ENCODE measurements around the gene AP1S1.

Gene AP1S1

DNA sequence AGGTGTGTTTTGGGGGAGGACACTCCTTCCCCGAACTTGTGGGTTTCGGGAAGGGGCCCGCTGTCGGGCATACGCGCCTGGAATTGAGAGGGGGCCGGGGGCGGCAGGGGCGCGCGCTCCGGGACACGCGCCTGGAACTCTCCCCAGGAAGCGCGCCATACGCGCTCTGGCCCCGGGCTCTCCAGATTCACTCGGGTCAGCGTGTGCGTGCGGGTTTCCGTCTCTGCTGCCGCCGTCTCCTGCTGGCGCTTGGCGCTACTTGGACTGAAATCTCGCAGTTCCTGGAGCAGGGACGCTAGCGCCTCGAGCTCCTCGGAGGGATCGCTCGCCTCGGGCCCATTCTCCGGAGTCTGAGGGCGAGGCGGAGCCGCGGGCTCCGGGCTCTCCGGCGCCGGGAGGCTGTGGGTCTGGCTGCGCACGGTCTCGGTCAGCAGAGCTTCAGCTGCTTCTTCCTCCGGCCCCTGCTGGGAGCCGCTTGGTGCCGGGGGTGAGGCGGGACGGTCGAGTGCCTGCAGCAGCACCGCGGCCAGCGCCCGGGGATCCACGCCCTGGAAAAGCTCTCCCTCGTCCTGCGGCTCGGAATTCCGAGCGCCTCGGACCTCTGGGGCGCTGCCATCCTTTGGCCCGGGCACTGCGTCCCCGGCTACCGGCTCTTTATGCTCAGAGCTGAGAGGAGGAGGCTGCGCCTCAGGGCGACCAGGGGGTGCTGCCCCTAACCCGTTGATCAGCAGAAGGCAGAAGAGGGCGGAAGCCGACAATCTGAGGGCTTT, 10.0 kb downstream of the AP1S1 start:
- Histone ChIP-seq H4K20me1 (ENCODE audit: insufficient read depth) (no peaks in the 10 kb centered on the region), H3K36me3 (ENCODE audit: insufficient read depth) (no peaks in the 10 kb centered on the region), H3K4me1 (ENCODE audit: low read depth, poor library complexity, severe bottlenecking) (peaks cover 11% of the 10 kb centered on the region), H3K9ac (no peak overlapping the region), H3K79me2 (ENCODE audit: insufficient read depth, low read depth) (no peaks in the 10 kb centered on the region), H3K4me3 (IDR thresholded peaks at IDR 0.05; ENCODE audit: insufficient read depth, low read depth, low read length) (no peak overlapping the region), H3K27me3 (ENCODE audit: insufficient read depth, low read depth) (peaks cover 41% of the 10 kb centered on the region), H2AFZ (ENCODE audit: low read depth) (no peak overlapping the region), H3K27ac (no peak overlapping the region), H3K4me2 (no peak overlapping the region)
- TF ChIP-seq, protein P1, sequence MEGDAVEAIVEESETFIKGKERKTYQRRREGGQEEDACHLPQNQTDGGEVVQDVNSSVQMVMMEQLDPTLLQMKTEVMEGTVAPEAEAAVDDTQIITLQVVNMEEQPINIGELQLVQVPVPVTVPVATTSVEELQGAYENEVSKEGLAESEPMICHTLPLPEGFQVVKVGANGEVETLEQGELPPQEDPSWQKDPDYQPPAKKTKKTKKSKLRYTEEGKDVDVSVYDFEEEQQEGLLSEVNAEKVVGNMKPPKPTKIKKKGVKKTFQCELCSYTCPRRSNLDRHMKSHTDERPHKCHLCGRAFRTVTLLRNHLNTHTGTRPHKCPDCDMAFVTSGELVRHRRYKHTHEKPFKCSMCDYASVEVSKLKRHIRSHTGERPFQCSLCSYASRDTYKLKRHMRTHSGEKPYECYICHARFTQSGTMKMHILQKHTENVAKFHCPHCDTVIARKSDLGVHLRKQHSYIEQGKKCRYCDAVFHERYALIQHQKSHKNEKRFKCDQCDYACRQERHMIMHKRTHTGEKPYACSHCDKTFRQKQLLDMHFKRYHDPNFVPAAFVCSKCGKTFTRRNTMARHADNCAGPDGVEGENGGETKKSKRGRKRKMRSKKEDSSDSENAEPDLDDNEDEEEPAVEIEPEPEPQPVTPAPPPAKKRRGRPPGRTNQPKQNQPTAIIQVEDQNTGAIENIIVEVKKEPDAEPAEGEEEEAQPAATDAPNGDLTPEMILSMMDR (conservative IDR thresholded peaks at IDR 0.05; ENCODE audit: low read depth, low read length) = no peak

DNA sequence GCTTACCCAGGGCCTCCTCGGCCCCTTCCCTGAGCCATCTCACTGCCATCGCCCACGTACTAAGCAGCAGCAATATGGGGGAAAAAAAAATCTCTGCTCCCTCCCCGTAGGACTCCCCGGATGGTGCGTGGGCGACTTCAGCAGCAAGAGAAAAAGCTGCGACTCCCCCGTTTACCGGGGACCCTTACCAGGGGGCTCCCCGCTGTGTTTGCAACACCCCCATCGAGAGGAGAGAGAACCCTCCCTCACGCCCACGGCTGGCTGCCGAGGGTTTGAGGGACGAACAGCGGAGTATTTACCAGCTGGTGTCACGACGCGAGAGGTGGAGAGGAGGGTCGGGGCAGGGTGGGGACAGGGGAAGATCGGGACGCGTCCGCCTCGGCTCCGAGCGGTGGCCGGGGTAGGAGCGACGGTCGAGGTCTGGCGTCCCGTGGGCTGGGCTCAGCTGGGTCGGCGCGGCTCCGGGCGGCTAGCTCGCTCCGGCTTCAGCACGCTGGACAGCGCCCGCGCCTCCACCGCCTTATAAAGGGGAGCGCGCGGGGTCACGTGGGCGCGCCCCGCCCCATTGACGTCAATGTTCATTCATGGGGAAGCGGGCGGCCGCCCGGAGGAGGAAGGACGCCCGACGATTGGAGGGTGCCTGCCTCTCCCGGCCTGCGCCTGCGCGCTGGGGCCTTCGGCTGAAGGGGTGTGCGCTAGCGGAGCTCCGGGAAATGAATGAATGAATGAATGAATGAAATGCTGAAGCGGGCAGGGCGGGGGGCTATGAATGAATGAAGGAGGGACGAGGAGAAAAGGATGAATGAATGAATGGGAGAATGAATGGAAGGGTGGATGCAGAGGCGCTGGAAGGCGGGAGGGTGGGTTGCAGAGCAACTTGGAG, 11.0 kb downstream of the AP1S1 start, which contains the start of gene VGF:
Gene VGF, minus strand, starts transcription at position 495 of the 883 bp plus-strand sequence. CDS start 726 bp downstream, outside the sequence.
- peak within 1 kb of the TSS; percentile 74 for H3K4me2 ChIP-seq
- peaks cover 18% of the 10 kb centered on the region for H3K4me1 ChIP-seq (ENCODE audit: low read depth, poor library complexity, severe bottlenecking)
- TF ChIP-seq, protein P1 (conservative IDR thresholded peaks at IDR 0.05; ENCODE audit: low read depth, low read length) = no peak
- peak within 1 kb of the TSS; percentile 71 for H2AFZ ChIP-seq (ENCODE audit: low read depth)
- no peaks in the 10 kb centered on the region for H4K20me1 ChIP-seq (ENCODE audit: insufficient read depth)
- no peak within 1 kb of the TSS for H3K9ac ChIP-seq
- no peak within 1 kb of the TSS for H3K27ac ChIP-seq
- no peak within 1 kb of the TSS for H3K4me3 ChIP-seq (IDR thresholded peaks at IDR 0.05; ENCODE audit: insufficient read depth, low read depth, low read length)
- H3K27me3 ChIP-seq (ENCODE audit: insufficient read depth, low read depth) = peaks cover 51% of the 10 kb centered on the region
- H3K36me3 ChIP-seq (ENCODE audit: insufficient read depth) = no peaks in the 10 kb centered on the region
- H3K79me2 ChIP-seq (ENCODE audit: insufficient read depth, low read depth) = no peaks in the 10 kb centered on the region

DNA sequence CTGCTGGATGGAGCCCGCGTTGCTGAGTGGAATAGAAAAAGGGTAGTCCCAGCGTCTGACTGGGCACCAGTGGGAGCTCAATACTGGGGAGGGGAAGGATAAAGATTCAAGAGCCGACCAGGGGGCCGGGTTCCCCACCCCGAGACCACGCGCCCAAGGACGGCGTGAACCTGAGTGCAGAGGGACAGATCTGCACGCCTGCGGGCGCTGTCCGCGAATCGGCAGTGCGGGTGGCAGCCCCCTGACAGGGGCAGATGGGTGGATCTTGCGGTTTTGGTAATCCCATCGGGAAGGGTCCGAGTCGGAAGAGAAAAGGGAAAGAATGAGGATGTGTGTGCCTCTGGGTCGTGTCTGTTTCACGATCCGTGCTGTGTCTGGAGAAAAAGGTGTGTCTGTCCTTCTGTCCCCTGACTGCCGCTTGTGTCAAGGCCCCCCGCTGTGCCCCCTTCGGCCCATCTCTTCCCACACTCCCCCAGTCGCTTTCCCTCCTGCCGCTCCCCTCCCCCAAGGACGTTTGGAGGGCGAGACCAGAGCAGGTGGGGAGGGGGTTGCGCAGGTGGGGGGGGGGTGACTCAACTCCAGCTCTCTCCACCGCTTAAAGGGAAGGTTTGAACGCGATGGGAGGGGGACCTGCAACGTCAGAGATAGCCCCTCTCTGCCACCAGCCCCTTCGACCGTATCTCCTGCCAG, 11.8 kb downstream of the AP1S1 start:
- Histone ChIP-seq H3K79me2 (ENCODE audit: insufficient read depth, low read depth) (no peaks in the 10 kb centered on the region), H3K4me1 (ENCODE audit: low read depth, poor library complexity, severe bottlenecking) (peaks cover 18% of the 10 kb centered on the region), H4K20me1 (ENCODE audit: insufficient read depth) (no peaks in the 10 kb centered on the region), H3K27me3 (ENCODE audit: insufficient read depth, low read depth) (peaks cover 59% of the 10 kb centered on the region), H3K27ac (no peak overlapping the region), H2AFZ (ENCODE audit: low read depth) (peak overlapping the region; percentile 71), H3K4me3 (IDR thresholded peaks at IDR 0.05; ENCODE audit: insufficient read depth, low read depth, low read length) (no peak overlapping the region), H3K9ac (no peak overlapping the region), H3K36me3 (ENCODE audit: insufficient read depth) (no peaks in the 10 kb centered on the region), H3K4me2 (peak overlapping the region; percentile 74)
- TF ChIP-seq, protein P1 (conservative IDR thresholded peaks at IDR 0.05; ENCODE audit: low read depth, low read length) = no peak

DNA sequence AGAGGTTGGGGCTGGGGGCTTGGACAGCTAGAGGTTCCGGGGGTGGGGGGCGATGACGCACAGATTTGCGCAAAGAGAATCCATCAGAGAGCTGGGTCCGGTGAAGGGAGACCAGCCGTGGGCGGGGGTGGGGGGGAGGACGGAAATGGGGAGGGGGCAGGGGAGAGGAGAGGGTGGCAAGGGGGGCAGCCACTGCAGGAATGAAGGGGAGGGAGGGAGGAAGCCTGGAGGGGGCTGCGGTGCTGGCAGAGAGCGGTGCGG, 12.3 kb downstream of the AP1S1 start:
- no peak overlapping the region for H3K9ac ChIP-seq

More for the DNA sequence above, 12.3 kb downstream of the AP1S1 start:
- H3K4me2 ChIP-seq = no peak overlapping the region
- H3K79me2 ChIP-seq (ENCODE audit: insufficient read depth, low read depth) = no peaks in the 10 kb centered on the region
- no peaks in the 10 kb centered on the region for H4K20me1 ChIP-seq (ENCODE audit: insufficient read depth)
- TF ChIP-seq, protein P1 (conservative IDR thresholded peaks at IDR 0.05; ENCODE audit: low read depth, low read length) = no peak
- H3K27me3 ChIP-seq (ENCODE audit: insufficient read depth, low read depth) = peaks cover 64% of the 10 kb centered on the region
- no peak overlapping the region for H3K27ac ChIP-seq
- H2AFZ ChIP-seq (ENCODE audit: low read depth) = no peak overlapping the region
- H3K36me3 ChIP-seq (ENCODE audit: insufficient read depth) = no peaks in the 10 kb centered on the region
- H3K4me3 ChIP-seq (IDR thresholded peaks at IDR 0.05; ENCODE audit: insufficient read depth, low read depth, low read length) = no peak overlapping the region
- peaks cover 18% of the 10 kb centered on the region for H3K4me1 ChIP-seq (ENCODE audit: low read depth, poor library complexity, severe bottlenecking)

Data from KMS-11 (cell line).